Endodermal cell (in vitro differentiated cells): ENCODE measurements around the gene ARFRP1. TPM values are rescaled to one million over a fixed set of nuclear protein-coding genes. Genes with fewer than 3 reads are reported as not detected.

ENCODE experiments used
- DNase-seq: peaks from one replicate; pipeline ENCODE4 v3.0.0-alpha.2; 2017
- H3K27ac ChIP-seq: 2 replicates; pipeline ENCODE4 v1.5.1; 2013; ENCODE audit warnings: mild to moderate bottlenecking, low read depth, low read length, moderate library complexity
- H3K27me3 ChIP-seq: 2 replicates; pipeline ENCODE4 v1.6.1; 2013; ENCODE audit warnings: mild to moderate bottlenecking, low read length, moderate library complexity; ENCODE audit not compliant: insufficient read depth, control insufficient read depth, poor library complexity, severe bottlenecking
- H3K36me3 ChIP-seq: 2 replicates; pipeline ENCODE4 v1.7.0; 2013; ENCODE audit warnings: mild to moderate bottlenecking, low read length, moderate library complexity; ENCODE audit not compliant: control insufficient read depth, insufficient read depth
- H3K4me1 ChIP-seq: one replicate; pipeline ENCODE4 v1.7.0; 2013; ENCODE audit warnings: low read length; ENCODE audit not compliant: control insufficient read depth, insufficient read depth
- H3K4me3 ChIP-seq: 2 replicates; pipeline ENCODE4 v1.5.1; 2013; ENCODE audit warnings: mild to moderate bottlenecking, low read length, moderate library complexity
- H3K9ac ChIP-seq: 2 replicates; pipeline ENCODE4 v1.6.1; 2013; ENCODE audit warnings: mild to moderate bottlenecking, low read length, moderate library complexity; ENCODE audit not compliant: poor library complexity, severe bottlenecking; ENCODE audit errors: extremely low read depth
- H3K9me3 ChIP-seq: 2 replicates; pipeline ENCODE4 v1.6.1; 2013; ENCODE audit warnings: mild to moderate bottlenecking, low read length, moderate library complexity; ENCODE audit not compliant: control insufficient read depth
- H3K27ac Mint-ChIP-seq: 2 replicates; pipeline ENCODE4 v1.8.0; 2020; ENCODE audit warnings: mixed read lengths
- H3K27me3 Mint-ChIP-seq: 2 replicates; pipeline ENCODE4 v1.8.0; 2021; ENCODE audit warnings: mild to moderate bottlenecking, mixed read lengths; ENCODE audit not compliant: insufficient read depth
- H3K36me3 Mint-ChIP-seq: 2 replicates; pipeline ENCODE4 v1.8.0; 2020; ENCODE audit warnings: low read depth, mixed read lengths
- H3K4me1 Mint-ChIP-seq: 2 replicates; pipeline ENCODE4 v1.8.0; 2020; ENCODE audit warnings: mixed read lengths
- H3K4me3 Mint-ChIP-seq: 2 replicates; pipeline ENCODE4 v1.8.0; 2020; ENCODE audit warnings: mild to moderate bottlenecking, moderate library complexity, mixed read lengths
- H3K9me3 Mint-ChIP-seq: 2 replicates; pipeline ENCODE4 v1.8.0; 2020; ENCODE audit warnings: mild to moderate bottlenecking, mixed read lengths
- CTCF ChIP-seq: fragments of 200-600 bp; sonication (generic); conservative IDR thresholded peaks from 2 replicates; pipeline ENCODE4 v1.5.0; 2021; ENCODE audit warnings: antibody characterized with exemption, mild to moderate bottlenecking
- WGBS, 2 experiments: methylation state at CpG; one replicate each; pipeline versions ENCODE4 v1.1.5 to v1.1.7; 2013; ENCODE audit warnings: missing lambda C conversion rate in 2 of 2, mixed read lengths in 1 of 2; ENCODE audit not compliant: insufficient coverage in 1 of 2, insufficient read length in 1 of 2; 5-methylcytosine and 5-hydroxymethylcytosine counted together
- total RNA-seq, 2 donors: library from RNA; stranded (reverse); fragmentation: NEBNext Ultra II Directional in 1 of 2; extraction: Animal tissue kit (Norgen Biotek cat#: 25700) in 1 of 2; gene quantifications; 2 replicates in 1 of 2; 3 replicates in 1 of 2; pipeline ENCODE4 v1.2.1, GENCODE V29; 2021

The ARFRP1 gene
- total RNA-seq, 2 donors from 2014 or later: 41.6 to 46.2 TPM

DNA sequence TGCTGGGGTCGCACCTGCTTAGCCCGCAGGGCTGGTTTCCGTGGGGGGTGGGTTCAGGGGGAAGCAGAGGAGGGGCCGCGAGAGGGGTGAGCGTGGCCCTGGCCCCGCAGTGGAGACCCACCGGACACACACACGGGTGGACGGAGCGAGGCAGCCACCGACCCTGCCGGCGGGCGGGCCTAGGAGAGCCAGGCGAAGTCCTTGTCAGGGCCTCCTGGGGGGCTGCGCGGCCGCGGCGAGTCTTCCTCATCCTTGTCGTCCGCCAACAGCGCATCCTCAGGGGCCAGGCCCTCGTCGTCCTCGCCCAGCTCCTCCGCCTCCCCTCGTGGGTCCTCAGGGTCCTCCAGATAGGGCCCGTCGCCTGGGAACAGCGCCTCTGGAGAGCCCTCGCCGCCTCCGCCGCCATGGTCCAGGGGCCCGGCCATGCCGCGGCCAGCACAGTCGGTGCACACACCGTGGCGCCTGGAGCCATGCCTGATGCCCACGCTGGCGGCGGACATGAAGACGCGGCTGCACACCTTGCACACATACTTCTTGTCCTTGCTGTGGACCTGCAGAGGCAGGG lies 39.1 kb upstream of the ARFRP1 start:
- whole genome bisulfite sequencing, 2 experiments: 96% methylated on average over 40 to 47 of the region's 47 CpGs
- peak; percentile 45 for DNase-seq

DNA sequence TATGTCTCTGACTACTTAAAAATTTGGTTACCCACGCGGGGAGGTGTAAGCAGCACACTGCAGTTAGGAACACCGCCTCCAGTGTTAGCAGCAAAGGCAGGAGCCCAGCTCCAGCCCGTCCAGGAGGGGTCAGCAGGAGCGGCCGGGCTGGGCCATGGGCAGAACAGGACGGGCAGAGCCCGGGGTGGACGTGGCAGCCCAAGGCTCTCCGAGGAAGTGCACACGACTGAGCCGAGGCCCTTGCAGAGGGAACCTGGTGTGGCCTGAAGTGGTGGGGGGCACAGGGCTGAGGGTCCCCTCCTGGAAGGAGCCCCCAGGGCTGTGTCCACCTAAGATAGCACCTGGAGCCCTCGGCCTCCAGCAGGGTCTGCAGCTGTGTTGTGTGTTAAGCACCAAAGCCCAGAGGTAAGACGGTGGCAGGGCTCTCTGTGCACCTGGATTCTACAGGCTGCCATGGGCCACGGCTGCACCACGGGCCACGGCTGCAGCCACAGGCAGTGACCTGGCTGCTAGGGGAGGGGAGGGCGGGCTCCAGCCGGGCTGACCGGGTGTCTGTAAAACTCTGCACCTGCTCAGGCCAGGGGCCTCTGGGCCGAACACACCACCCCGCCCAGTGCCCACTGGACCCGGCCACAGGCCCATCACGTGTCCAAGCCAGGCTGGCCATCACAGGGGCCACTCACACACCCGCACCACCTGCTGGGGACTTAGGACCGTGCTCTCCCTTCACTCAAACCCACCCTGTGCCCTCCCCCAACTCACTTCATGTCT lies 38.4 kb upstream of the ARFRP1 start:
- Mint-ChIP-seq H3K4me1 (peaks cover 2% of the 10 kb centered on the region), H3K4me3 (no peak overlapping the region), H3K36me3 (peaks cover 14% of the 10 kb centered on the region), H3K27me3 (no peaks in the 10 kb centered on the region), H3K9me3 (no peaks in the 10 kb centered on the region), H3K27ac (no peak overlapping the region)
- TF ChIP-seq CTCF: no peak
- WGBS, 2 experiments: 95 to 96% methylated on average over 18 to 26 of the region's 26 CpGs
- DNase-seq: peak; percentile 43
- Histone ChIP-seq H3K27ac (no peak overlapping the region), H3K27me3 (no peaks in the 10 kb centered on the region), H3K9me3 (no peaks in the 10 kb centered on the region), H3K4me3 (no peak overlapping the region), H3K36me3 (peaks cover 29% of the 10 kb centered on the region), H3K9ac (no peak overlapping the region), H3K4me1 (peaks cover 7% of the 10 kb centered on the region)

More for the DNA sequence above, 39.1 kb upstream of the ARFRP1 start:
- H3K9me3 Mint-ChIP-seq: no peaks in the 10 kb centered on the region
- H3K4me1 Mint-ChIP-seq: peaks cover 4% of the 10 kb centered on the region
- no peaks in the 10 kb centered on the region for H3K9me3 ChIP-seq
- H3K4me3 Mint-ChIP-seq: no peak overlapping the region
- no peak overlapping the region for H3K27ac ChIP-seq
- H3K27me3 Mint-ChIP-seq: no peaks in the 10 kb centered on the region
- H3K9ac ChIP-seq: no peak overlapping the region
- peaks cover under 1% of the 10 kb centered on the region for H3K4me1 ChIP-seq
- H3K36me3 Mint-ChIP-seq: peaks cover 14% of the 10 kb centered on the region
- no peak for TF ChIP-seq CTCF
- H3K36me3 ChIP-seq: peaks cover 23% of the 10 kb centered on the region
- H3K27ac Mint-ChIP-seq: no peak overlapping the region
- no peaks in the 10 kb centered on the region for H3K27me3 ChIP-seq
- H3K4me3 ChIP-seq: no peak overlapping the region

DNA sequence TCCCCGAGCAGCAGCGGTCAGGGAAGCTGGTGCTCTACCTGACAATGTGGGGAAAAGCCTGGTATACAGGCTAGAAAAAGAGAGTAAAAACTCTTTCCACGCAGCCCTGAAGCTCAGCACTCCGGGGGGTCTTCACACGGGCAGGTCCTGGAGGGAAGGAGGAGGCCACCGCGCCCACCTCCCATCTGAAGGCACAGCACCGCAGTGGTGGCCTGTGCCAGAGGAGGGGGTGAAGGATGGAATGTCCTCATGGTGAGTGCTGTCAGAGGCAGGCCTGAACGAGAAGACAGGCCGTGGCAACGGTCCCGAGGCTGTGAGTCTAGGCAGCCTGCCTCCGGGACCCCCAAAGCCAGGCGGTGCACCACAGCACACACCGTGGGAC lies 37.6 kb upstream of the ARFRP1 start:
- Histone ChIP-seq H3K4me1 (peaks cover 8% of the 10 kb centered on the region), H3K36me3 (peaks cover 29% of the 10 kb centered on the region), H3K27me3 (no peaks in the 10 kb centered on the region), H3K9ac (no peak overlapping the region), H3K4me3 (no peak overlapping the region), H3K9me3 (no peaks in the 10 kb centered on the region), H3K27ac (peak overlapping the region; percentile 41)
- H3K4me1 Mint-ChIP-seq: no peaks in the 10 kb centered on the region
- TF ChIP-seq CTCF: no peak
- no peak overlapping the region for H3K4me3 Mint-ChIP-seq
- no peaks in the 10 kb centered on the region for H3K9me3 Mint-ChIP-seq
- 85 to 87% methylated on average over 9 to 15 of the region's 15 CpGs for WGBS, 2 experiments
- H3K36me3 Mint-ChIP-seq: peaks cover 14% of the 10 kb centered on the region
- no peaks in the 10 kb centered on the region for H3K27me3 Mint-ChIP-seq
- no peak overlapping the region for H3K27ac Mint-ChIP-seq
- peak; percentile 49 for DNase-seq
